GM18907 (cell line): ENCODE measurements around the gene ACAT2.
"Not testable (repeated sequence)": the region's sequence is repeated elsewhere in the genome, so short reads cannot be mapped to it uniquely, and the experiment has no call there.

Experiments used
- ATAC-seq: cut with Tn5 transposase; IDR thresholded peaks from one replicate; pipeline ENCODE4 v1.9.1; 2021; ENCODE audit warnings: mild to moderate bottlenecking, moderate library complexity; ENCODE audit not compliant: unreplicated experiment

ACAT2 gene

GRCh38 chr6:159806021-159806458, 44.2 kb downstream of the ACAT2 start:
- no peak for ATAC-seq

DNA sequence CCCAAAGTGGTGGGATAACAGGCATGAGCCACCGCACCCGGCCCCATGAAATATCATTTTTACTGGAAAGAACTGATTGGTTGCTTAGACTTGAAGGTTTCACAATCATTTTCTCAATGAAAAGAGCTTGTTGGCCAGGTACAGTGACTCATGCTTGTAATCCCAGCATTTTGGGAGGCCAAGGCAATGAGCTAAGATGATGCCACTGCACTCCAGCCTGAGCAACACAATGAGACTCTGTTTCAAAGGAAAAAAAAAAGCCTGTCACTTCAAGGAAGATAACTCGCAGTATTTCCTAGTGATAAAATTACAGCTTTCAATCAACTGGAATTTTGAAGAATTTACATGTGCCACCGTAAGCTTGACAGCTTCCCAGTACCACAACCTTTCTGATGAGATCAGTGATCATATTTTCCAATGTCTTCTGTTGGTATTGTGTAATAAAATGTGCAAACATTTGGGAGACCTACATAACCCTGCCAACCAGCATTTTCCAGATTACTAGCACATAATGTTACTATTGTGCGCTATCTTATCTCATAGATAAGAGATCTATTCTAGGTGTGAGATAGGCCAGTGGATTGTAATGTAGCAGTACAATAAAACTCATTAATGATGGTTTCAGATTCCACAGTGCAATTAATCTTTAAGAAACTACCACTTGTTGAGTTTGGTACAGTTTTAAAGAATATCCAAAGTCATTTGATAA, 45.5 kb downstream of the ACAT2 start:
- no peak for ATAC-seq

DNA sequence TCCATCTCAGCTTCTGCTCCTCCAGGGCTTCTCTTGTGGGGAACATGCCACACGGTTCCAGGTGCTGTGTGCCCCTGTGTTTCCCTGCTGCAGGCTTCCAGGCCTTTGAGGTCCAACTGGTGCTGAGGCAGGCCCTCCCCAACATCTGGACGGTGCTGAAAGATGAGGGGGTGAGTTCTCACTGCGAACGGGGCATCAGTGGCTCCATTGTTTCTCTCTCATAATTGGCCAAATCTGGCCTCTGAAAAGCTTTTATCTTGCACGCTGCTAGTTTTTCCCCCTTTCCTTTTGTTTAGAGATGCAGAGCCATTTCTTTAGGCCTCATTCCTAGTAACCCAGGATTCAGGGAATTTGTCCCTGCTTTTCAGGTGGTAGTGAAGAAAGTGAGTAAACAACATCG, 46.8 kb downstream of the ACAT2 start:
- ATAC-seq: no peak

DNA sequence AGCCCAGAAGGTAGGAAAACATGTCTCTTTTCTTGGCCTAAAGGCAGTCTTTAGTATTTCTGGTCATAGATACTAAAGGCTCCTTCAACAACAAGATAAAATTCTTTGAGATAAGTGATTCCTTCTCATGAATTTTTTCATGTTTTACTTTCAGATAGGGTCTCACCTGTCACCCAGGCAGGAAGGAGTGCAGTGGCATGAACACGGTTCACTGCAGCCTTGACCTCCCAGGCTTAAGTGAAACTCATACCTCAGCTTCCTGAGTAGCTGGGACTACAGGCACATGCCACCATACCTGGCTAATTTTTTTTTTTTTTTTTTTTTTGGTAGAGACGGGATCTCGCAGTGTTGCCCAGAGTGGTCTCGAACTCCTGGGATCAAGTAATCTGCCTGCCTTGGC, 47.3 kb downstream of the ACAT2 start:
- peak; percentile 78 for ATAC-seq

GRCh38 chr6:159813781-159814180, 51.9 kb downstream of the ACAT2 start:
- no peak for ATAC-seq

GRCh38 chr6:159815410-159815809, 53.6 kb downstream of the ACAT2 start:
- no peak for ATAC-seq

DNA sequence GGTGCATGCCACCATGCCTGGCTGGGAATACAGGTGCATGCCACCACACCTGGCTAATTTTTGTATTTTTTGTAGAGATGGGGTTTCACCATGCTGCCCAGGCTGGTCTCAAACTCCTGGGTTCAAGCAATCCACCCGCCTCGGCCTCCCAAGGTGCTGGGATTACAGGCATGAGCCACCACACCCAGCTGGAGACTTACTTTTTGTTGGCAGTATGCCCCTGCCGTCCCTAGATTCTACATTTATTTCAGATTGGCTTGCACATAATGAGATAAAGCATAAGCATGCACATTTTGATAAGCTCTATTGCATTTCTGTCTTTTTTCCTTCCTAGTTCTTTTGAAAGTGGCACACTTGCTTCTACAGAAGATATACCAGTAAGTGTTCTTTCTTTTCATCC, 54.9 kb downstream of the ACAT2 start:
- ATAC-seq: not testable (repeated sequence)

GRCh38 chr6:159817951-159818739, 56.3 kb downstream of the ACAT2 start:
- ATAC-seq: no peak

DNA sequence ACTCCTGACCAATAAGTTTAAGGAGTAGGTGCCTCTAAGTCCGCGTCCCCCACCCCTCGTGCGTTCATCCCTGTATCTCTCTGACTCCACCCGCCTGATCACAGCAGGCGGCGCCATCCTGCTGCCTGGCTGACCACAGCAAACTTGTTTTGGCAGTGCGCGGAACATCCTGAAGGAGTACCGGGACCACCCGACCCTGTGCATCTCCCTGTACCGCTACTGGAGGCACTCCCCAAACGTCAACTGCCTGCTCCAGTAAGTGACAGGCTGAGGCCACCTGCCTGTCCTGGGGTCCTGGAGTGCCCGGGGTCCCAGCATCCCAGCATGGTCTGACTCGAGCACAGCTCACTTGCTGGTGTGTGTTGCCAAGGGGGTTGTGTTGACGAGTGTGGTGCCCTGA, 57.3 kb downstream of the ACAT2 start:
- no peak for ATAC-seq

DNA sequence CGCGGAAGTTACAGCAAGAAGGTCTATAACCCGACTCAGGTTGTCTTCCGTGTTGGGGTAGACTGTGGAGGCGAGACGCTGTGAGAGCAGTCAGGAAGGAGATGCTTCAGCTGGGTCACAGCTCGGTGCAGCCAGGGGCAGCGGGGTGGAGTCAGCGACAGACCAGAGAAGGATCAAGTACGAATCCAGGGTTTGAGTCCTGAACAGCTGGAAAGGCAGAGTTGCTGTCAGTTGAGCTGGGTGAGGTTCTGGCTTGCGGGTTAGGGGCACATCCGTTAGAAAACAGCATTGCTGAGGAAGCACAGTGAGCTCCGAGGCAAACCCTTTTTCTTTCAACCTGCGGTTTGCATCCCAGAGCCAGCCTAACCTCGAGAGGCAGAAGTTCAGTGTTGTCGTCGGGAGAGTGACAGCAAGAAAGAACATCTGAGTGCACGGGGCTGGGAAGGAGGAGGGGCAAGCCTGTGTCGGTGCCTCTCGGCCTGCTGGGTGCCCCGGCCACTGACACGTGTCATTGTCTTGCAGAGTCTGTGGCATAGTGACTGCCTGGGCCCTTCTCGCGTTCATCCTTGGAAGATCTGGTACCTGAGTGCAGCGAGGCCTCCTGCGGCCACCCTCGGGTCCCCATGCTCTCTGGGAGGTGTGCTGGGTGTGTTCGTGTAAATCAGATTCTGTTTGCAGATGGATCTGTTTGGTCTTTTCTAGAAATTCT, 58.2 kb downstream of the ACAT2 start:
- ATAC-seq: no peak

DNA sequence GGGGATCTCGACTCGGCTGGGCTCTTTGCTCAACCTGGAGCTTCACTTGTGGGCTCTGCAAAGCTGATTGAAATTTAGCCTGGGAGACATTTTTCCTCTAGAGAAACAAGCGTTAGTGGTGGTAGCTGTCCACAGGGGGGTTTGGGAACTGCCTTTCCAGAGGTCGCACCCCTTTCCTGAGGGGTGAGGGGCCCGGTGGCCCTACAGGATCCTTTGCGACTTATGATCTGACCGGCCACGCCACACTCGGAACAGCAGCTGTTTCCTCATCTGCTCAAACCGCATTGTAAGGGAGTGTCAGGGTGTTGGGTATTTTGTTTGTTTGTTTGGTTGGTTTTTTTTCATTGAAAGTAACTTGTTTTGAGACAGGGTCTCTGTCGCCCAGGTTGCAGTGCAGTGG, 59.3 kb downstream of the ACAT2 start:
- ATAC-seq: no peak

DNA sequence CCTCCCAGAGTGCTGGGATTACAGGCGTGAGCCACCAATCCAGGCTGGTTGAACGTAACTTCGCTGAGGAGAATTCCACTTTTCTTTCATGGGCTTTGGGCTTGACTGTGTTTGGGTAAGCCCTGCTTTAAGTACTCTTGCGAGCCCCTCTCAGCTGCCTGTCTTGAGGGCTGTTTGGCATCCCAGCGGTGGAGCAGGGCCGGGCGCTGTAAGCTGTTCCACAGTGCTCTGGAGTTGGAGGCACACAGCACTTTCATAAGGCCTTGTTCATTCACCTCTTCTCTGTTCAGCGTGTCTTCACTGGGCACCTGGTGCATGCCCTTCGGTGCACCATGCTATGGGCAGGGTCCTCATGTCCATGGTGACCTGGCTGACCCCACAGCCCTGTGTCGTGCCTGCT, 59.9 kb downstream of the ACAT2 start:
- ATAC-seq: no peak

GRCh38 chr6:159823953-159824352, 62.1 kb downstream of the ACAT2 start:
- no peak for ATAC-seq

DNA sequence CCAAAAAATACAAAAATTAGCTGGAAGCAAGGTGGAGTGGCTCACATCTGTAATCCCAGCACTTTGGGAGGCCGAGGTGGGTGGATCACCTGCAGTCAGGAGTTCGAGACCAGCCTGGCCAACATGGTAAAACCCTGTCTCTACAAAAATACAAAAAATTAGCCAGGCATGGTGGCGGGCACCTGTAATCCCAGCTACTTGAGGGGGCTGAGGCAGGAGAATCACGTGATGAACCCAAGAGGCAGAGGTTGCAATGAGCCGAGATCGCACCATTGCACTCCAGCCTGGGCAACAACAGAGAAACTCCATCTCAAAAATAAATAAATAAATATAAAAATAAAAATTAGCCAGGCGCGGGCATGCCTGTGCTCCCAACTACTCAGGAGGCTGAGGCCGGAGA, 62.8 kb downstream of the ACAT2 start:
- not testable (repeated sequence) for ATAC-seq

DNA sequence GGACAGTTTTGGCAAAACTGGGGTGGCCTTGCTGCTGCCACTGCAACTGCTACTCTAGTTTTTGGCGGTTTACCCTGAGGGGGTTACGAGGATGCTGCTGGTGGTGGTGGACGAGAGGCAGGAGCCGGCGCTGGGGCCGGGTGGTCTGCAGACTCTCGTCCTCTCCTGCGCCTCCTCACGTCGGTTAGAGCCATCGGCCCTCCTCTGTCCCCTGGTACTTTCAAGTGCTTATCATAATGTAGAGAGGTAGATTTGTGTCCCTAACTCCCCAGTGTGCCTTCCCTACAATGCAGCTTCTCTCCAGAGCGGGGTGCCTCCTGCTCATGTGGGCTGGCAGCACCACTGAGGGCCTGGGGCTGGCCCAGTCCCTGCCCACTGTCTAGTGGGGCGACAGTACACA, 64.2 kb downstream of the ACAT2 start:
- no peak for ATAC-seq

- no peak for ATAC-seq
These were observed 65.3 kb downstream of the ACAT2 start for GRCh38 chr6:159826968-159827647.

GRCh38 chr6:159828074-159828473, 66.2 kb downstream of the ACAT2 start:
- no peak for ATAC-seq
